DMS79 treated with DMSO at 0.1 percent for 48 hours (cell line): Measurements from ENCODE around the gene SIPA1L3.
"Not testable (repeated sequence)": the region's sequence is repeated elsewhere in the genome, so short reads cannot be mapped to it uniquely, and the experiment has no call there.

Source experiments
- DNase-seq: peaks from one replicate; lab custom pipeline; 2025; lab: John Stamatoyannopoulos, UW

SIPA1L3 gene

DNA sequence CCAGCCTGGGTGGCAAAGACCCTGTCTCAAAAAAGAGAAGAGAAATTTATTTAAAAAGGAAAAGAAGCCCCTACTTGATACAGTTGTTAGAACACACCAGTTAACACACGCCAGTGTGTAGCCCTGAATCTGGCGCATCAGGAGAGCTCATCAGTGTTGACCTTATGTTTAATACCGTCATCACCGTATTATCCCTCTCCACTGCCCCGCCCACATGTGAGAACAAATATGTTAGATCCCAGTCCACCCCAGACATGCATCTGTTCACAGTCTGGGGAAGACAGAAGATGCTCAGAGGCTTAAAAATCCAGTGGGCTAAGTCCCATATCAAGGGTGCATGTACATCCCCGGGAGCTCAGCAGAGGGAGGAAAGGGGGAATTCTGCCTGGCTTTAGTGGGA is 161.8 kb downstream of the SIPA1L3 start:
- DNase-seq: no peak

DNA sequence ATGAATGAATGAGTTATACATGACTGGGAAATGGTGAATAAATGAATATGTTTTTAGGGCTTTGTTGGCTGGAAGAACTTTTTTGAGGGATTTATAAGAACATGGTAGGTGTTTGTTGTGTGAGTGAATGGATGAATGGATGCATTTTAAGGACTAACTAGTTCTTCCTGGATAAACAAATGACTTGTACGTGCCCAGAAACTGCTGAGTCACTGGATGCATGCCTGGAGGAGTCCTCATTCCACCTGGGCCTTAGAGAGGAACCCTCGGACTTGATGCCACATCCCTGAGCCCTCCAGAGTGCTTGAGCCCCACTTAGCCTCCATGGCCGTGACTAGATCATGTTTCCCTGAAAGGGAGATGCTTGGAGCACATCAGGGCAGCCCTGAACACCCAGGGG is 163.6 kb downstream of the SIPA1L3 start:
- DNase-seq: peak; percentile 90

DNA sequence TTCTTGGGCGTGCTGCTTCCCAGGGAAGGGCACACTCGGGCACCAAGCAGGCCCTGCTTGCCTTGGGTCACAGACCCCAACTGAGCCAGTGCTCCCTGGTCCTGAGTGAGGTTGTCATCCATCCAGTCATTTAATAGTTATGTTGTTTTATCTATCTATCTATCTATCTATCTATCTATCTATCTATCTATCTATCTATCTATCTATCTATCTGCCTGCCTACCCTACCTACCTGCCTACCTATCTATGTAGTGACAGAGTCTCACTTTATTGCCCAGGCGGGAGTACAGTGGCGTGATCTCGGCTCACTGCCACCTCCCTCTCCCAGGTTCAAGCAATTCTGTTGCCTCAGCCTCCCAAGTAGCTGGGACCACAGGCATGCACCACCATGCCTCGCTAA is 164.0 kb downstream of the SIPA1L3 start:
- DNase-seq: not testable (repeated sequence)

DNA sequence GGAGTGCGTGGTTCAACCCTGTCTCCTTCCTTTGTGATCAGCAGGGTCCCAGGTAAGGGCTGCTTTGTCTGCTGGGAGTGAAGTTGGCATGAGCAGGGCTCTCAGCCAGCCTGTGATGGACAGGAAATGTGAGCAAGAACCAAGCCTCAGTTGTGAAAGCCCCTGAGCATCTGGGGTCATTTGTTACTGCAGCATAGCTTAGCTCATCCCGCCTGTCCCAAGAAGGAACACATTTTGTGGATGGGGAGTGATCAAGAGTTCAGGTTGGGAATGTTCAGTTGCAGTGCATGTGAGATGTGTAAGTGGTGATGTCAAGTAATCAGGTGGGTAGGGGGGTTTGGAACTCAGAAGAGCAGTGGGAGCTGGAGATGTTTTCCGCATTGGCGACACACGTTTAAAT is 164.6 kb downstream of the SIPA1L3 start:
- no peak for DNase-seq

DNA sequence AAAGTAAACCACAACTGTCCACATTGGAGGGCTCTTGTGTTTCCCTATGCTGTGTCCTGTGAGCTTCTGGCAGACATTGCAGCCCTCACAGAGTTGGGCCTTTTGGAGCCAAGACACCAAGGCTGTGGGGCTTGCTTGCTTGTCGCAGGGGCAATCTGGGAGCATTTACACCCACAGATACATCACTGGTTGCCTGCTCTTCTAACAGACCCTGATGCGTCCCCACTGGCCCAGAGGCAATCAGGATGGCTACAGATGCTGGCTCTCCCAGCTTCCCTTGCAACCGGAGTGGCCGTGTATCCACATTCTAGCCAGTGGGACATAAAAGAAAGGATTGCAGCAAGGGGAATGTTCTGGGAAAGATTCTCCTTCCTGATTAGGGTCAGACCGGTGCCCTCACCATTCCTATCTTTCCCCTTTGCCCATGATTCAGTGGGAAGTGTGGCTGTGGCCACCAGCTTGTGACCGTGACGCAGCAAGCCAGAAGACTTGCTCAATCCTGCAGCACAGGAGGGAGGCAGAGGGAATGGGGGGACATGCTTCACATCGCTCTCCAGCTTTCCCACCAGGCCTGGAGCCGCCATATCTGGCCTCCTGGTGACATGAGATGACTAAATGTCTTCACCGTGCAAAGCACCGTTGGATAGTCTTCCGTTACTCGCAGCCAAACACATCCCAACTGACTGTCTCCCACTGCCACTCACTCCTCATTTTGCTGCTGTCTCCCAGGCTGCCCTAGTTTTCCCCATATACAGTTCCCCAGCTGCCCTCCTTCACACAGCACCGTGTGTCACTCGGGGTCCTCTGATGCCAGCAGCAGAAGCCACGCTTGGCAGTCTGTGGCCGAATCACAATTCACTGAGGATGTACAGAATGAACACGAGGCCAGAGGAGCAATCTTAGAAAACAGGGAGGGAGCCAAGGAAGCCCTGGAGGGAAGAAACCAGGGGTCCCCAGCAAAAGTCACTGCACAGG is 166.1 kb downstream of the SIPA1L3 start:
- DNase-seq: no peak

DNA sequence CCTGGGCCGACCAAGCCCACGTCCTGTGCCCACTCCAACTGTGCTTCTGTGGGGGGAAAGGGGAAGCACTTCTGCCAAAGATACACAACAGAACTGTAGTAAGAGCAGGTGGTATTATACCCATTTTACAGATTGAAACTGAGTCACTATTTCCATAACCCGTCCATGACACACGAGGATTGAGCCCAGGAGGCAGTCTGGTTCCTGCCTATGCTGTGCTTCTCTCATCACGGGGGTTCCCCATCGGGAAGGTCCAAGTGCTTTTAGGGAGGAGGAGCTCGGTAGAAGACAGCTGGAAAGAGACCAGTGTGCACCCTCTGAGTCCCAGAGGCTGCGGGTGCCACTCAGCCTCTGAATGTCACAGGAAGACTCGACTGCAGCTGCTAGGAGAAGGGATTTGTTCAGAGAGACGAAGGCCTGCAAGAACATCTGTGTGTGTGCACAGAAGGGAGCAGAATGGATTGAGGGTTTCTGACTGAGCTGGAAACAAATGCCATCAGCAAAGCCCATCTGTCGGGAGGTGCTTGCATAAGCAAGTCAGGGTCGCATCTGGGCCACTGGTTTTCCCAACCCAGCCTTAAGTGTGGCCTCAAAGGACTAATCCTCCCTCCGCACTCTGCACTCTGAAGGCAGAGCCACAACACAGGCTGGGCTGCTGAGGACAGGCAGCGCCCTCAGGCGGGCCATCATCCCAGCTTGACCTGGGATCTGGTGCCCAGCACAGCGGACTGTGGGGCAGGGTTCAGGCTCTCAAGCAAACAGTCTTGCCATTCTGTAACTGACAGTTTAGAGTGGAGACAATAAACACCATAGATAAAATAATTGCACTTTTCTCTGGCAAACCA is 167.1 kb downstream of the SIPA1L3 start:
- DNase-seq: no peak

DNA sequence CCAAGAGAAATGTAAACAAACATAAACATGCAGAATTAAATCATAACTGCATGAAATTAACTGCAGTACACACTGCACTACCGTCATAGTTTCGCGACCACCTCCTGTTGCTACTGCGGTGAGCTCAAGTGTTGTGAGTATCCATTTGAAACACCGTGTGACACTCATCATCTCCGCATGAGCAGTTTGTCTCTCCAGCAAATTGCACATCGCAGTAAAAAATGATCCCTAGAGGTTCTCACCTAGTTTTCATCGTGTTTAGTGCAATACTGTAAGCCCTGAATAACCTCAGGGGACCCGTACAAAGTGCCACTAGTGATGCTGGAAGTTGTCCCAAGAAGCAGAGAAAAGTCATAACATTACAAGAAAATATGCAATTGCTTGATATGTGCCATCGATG is 169.3 kb downstream of the SIPA1L3 start:
- peak; percentile 85 for DNase-seq

DNA sequence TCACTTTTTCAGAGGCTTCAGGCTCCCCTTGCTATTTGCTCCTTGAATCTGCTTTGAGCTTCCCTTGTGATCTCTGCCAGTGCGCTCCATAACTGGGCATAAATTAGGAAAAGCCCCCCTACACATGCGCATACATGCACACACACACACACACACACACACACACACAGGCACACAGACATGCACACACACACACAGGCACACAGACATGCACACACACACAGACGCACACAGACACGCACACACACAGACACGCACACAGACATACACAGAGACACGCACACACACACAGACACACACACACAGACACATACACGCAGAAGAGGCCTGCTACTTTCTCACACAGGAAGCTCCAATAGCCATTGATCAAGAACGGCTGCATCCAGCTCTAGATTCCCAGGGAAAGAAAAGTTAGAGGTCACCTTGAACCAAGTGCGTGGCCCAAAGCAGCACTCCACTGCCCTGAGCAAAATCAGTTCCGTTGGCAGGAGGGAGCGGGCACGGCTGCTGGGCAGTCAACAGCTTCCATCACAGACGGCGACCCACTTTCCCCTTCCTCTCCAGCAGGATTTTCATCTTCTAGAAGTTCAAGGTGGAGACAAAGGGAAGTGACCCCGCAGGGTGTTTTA is 171.4 kb downstream of the SIPA1L3 start:
- DNase-seq: no peak

DNA sequence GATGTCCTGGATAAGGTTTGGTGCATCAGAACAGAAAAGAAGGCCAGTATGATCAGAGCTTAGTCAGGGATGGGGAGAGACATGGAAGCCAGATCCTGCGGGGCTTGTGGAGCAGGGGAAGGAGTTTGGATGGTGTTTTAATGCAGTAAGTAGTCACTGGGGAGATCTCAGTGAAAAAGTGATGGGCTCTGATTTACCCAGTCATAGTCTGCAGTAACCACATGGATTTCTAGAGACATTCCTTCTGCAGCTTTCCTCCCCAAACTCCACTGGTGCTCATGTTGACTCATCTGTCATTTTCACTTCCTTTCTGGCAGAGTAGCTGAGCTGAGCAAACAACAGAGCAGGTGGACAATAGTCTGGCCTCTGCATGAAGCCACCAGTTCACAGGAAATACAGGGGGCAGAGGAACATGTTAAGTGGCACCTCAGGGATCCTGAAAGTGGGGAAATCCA is 172.9 kb downstream of the SIPA1L3 start:
- peak; percentile 15 for DNase-seq

DNA sequence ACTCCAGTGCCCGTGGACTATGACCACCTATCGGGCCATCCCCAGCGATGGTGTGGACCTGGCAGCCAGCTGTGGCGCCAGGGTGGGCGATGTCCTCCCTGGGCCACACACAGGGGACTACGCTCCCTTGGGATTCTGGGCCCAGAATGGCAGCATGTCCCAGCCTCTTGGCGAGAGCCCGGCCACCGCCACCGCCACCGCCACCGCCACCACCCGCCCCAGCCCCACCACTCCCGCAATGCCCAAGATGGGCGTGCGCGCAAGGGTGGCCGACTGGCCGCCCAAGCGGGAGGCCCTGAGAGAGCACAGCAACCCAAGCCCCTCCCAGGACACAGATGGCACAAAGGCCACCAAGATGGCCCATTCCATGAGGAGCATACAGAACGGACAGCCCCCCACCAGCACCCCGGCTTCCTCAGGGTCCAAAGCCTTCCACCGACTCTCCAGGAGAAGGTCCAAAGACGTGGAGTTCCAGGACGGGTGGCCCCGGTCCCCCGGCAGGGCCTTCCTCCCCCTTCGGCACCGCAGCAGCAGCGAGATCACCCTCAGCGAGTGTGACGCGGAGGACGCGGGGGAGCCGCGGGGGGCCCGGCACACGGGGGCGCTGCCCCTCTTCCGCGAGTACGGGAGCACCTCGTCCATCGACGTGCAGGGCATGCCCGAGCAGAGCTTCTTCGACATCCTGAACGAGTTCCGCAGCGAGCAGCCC is 174.7 kb downstream of the SIPA1L3 start:
- no peak for DNase-seq

DNA sequence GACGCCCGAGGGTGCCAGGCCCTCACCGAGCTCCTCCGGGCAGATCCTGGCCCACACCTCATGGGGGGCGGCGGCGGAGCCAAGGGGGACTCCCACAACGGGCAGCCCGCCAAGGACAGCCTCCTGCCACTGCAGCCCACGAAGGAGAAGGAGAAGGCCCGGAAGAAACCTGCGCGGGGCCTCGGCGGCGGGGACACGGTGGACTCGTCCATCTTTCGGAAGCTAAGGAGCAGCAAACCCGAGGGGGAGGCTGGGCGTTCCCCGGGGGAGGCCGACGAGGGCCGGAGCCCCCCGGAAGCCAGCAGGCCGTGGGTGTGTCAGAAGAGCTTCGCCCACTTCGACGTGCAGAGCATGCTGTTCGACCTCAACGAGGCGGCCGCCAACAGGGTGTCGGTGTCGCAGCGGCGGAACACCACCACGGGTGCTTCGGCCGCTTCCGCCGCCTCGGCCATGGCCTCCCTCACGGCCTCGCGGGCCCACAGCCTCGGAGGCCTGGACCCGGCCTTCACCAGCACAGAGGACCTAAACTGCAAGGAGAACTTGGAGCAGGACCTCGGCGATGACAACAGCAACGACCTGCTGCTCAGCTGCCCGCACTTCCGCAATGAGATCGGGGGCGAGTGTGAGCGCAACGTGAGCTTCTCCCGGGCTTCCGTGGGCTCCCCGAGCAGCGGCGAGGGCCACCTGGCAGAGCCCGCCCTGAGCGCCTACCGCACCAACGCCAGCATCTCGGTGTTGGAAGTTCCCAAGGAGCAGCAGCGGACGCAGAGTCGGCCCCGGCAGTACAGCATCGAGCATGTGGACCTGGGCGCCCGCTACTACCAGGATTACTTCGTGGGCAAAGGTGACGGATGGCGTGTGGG is 175.5 kb downstream of the SIPA1L3 start:
- DNase-seq: no peak

DNA sequence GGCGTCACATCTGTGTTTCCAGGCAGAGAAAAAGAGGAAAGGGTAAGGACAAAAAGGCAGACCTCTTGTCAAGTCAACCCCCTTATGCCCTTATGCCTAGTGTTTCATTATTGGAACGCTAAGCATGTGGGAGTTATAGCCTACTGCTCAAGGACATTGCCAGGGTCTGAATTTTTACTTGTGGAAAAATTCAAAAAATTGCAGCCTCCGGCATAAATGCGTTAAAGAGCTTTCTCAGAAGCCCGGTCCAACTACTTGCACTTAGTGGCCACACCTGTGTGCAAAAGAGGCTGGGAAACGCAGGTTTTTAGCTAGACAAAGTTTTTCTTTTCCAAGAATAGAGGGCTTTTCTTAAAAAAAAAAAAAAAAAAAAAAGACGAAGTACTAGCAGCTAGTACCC is 177.2 kb downstream of the SIPA1L3 start:
- no peak for DNase-seq

DNA sequence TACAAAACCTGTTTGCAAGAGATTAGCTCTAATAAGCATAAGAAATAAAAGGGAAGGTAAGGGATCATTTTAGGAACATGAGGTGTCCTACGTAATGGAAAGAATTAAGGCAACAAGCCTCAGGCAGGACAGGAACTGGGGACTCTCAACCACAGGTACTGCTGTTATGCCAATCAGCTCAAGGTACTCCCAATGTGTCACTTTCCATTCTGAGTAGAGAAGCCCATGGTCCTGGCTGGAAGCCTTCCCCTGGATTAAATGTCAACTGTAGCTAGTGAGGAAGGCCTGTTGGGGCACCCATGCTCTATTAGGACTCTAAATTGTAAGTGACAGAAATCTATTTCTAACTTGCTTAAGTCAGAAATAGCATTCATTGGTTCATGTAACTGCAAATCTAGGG is 182.4 kb downstream of the SIPA1L3 start:
- DNase-seq: no peak

DNA sequence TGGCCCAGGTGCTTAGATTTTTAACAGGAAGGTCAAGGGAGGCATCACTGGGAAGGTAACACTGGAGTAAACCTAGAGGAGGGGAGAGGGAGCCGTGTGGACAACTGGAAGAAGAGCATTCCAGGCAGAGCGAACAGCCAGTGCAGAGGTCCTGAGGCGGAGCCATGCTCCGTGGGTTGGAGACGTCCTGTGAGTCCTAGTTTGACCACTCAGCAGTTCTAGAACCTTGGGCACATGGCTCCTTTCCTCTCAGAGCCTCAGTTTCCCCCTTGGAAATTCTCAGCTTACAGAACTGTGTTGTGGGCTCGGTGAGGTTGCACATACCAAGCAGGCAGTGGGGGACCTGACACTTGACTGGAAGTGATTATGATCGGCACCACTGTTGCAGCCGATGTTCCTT is 186.1 kb downstream of the SIPA1L3 start:
- DNase-seq: no peak

DNA sequence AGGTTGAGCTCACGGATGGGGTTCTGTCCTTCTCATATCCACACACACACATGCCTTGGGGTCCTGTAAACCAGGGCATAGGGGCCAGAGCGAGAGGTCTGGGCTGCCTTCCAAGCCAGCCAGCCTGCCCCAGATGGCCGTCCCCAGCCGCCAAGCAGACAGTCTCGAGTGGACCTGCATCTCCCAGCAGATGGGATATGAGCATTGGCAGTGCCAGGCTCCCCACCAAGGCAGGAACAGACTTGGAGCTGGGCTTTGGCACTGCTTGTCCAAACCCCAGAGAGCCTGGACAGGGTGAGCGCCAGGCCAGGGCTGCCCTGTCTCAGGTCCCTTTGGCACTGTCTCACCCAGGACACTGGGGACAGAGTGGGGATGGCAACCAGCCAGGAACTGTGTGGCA is 186.6 kb downstream of the SIPA1L3 start:
- peak; percentile 16 for DNase-seq

DNA sequence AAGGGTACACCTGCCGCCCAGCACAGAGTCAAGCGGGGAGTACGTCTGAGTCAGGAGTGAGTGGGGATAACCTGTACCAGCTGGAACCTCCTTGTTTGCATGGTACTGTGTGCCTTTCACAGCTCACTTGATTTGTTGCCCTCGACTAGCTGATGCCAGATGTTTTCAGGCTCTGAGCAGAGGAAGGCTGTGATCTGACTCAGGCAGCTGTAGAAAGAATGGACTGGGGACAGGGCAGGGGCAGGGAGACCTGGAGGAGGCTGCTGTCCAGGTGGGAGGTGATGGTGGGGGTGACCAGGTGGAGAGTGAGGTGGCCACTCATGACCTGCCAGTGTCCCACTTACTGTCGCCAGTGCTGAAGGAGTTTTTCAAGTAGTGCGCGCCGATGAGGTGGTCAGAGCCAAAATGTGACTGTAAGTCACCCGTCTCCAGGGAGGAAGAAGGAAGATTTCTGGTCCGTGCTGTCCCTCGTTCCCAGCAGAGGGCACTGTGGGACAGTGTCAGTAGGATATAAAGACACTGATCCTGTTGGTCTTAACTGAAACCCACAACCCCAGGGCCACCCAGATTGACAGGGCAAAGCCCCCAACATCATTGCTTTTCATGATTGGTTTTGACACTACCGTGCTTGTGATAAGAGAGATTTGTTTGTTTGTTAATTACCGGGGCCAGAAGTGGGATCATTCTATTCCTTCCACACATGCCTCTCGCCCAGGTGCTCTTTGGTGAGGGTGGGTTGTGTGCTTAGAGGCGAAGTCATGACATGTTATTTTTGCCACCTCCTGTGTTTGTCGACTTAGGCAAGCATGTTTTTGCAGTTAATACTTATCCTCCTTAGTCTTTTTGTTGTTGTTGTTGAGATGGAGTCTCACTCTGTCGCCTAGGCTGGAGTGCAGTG is 188.7 kb downstream of the SIPA1L3 start:
- peak; percentile 89 for DNase-seq

DNA sequence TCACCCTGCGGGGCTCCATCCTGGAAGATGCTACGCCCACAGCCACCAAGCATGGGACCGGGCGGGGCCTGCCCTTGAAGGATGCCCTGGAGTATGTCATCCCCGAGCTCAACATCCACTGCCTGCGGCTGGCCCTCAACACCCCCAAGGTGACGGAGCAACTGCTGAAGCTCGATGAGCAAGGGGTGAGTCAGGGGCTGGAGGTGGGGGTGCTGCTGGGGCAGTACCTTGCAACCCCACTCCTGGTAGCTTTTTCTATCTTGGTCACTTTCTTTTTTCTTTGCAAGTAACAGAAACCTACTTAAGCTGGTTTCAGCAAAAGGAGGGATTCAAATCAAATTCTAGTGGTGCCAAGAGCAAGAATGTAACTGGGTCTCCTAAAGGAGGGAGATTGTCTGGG is 193.0 kb downstream of the SIPA1L3 start:
- no peak for DNase-seq

DNA sequence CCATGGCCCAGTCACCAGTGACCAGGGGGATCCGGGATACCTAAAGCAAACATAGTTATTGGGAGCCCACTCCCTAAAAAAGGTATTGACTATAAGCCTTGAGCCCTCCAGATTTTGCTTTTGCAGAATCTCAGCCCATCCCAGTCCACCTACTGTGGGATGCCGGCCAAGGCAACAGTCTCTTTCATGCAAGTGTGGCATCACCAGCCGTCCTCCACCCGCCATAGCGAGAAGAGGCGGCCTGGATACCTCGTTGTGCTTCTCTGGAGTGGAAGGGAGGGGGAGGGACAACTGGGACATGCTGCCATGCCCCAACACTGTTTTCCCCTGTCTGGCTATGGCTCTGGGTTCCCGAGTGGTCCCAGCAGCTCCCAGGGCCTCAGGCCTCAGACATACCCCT is 193.6 kb downstream of the SIPA1L3 start:
- DNase-seq: no peak

DNA sequence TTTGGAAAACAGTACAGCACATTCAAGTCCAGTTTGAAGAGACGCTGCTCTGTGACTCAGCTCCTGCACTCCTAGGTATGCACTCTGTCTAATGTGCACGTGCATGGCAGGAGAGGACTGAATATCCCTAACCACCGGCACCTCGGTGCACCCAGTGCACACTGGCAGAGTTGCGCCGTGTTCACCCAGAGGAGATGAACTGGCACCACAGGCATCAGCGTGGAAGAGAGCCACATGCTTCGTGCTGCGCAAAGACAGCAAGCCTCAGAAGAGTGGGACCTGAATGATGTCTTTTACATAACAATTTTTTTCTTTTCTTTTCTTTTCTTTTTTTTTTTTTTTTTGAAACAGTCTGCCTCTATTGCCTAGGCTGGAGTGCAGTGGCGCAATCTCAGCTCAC is 194.7 kb downstream of the SIPA1L3 start:
- DNase-seq: no peak

DNA sequence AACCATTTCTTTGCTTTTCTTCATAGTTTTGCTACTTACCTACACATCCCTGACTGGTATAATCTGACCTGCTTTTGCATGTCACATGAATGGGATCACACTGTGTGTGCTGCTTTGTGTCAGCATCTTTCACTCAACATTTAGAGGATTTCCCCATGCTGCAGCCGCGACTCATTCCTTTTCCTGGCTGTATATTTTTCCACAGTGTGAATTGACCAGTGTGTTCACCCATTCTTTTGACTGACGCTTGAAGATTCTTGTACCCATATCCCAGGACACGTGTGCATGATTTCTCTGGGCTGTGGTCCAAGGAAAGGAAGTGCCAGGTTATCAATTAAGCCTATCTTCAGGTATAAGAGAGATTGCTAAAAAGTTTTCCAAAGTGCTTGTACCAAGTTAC is 198.6 kb downstream of the SIPA1L3 start:
- no peak for DNase-seq
